Breast epithelium (tissue), 4 donors: ENCODE measurements around the gene CELF5. TPM values are rescaled to one million over a fixed set of nuclear protein-coding genes. Genes with fewer than 3 reads are reported as not detected.
A peak's percentile ranks its signal among the peaks of the same experiment; 100 is the strongest.
"Not testable (repeated sequence)": the region's sequence is repeated elsewhere in the genome, so short reads cannot be mapped to it uniquely, and the experiment has no call there.

ENCODE experiments used
- DNase-seq, 2 donors: peaks; one replicate each; pipeline ENCODE4 v3.0.0-alpha.2; 2019; ENCODE audit warnings: low spot score in 2 of 2
- H3K27ac ChIP-seq, 2 donors: fragments of 200-600 bp; sonication (generic) in 1 of 2; one replicate each; pipeline ENCODE4 v1.5.1; 2016 to 2019; ENCODE audit warnings: mild to moderate bottlenecking in 1 of 2
- H3K27me3 ChIP-seq, 2 donors: fragments of 200-600 bp; sonication (generic) in 1 of 2; one replicate each; pipeline versions ENCODE4 v1.5.1 to v1.6.0; 2017 to 2019; ENCODE audit warnings: control low read depth in 1 of 2, mild to moderate bottlenecking in 1 of 2
- H3K36me3 ChIP-seq: fragments of 200-600 bp; one replicate; pipeline ENCODE4 v1.5.1; 2019
- H3K4me1 ChIP-seq, 2 donors: fragments of 200-600 bp; sonication (generic); one replicate each; pipeline ENCODE4 v1.5.1; 2016 to 2019; ENCODE audit warnings: control low read depth in 1 of 2
- H3K4me3 ChIP-seq, 3 donors: fragments of 200-600 bp; sonication (generic); 1 replicate in 2 of 3; 2 replicates in 1 of 3; pipeline ENCODE4 v1.5.1; 2016 to 2019; ENCODE audit warnings: mild to moderate bottlenecking in 3 of 3, moderate library complexity in 2 of 3
- H3K9me3 ChIP-seq, 2 donors: fragments of 200-600 bp; sonication (generic) in 1 of 2; one replicate each; pipeline ENCODE4 v1.5.1; 2016 to 2019; ENCODE audit warnings: control low read depth in 1 of 2
- POLR2A ChIP-seq: fragments of 450-650 bp; IDR thresholded peaks from one replicate; pipeline ENCODE4 v1.6.1; 2016; ENCODE audit warnings: antibody characterized with exemption, mild to moderate bottlenecking, moderate library complexity
- POLR2AphosphoS5 ChIP-seq, 3 donors: sonication (generic); formaldehyde crosslinking; IDR thresholded peaks; one replicate each; pipeline ENCODE4 v1.6.1; 2017; ENCODE audit warnings: antibody characterized with exemption in 3 of 3
- intact Hi-C: fragments of 100-400 bp; cut with DNase I; formaldehyde crosslinking; loops from one replicate; pipeline ENCODE4 v1.15.1; 2023; ENCODE audit warnings: low total_unique reads
- total RNA-seq, 3 donors: library from RNA; depleted of rRNA; stranded (reverse); fragments of >200 nt; gene quantifications; one replicate each; pipeline ENCODE4 v1.1.0, GENCODE V29; 2016
- TF ChIP-seq, protein P1 (sequence below), 3 donors: fragments of 450-650 bp; IDR thresholded peaks; one replicate each; pipeline ENCODE4 v1.5.1; 2016 to 2017; ENCODE audit warnings: antibody characterized with exemption in 3 of 3, mild to moderate bottlenecking in 3 of 3, moderate library complexity in 3 of 3

CELF5 gene
- total RNA-seq, 3 donors from 2014 or later, result 0.33 to 0.59 TPM; not detected in 1

GRCh38 chr19:3285647-3286176 lies 61.3 kb downstream of the CELF5 start:
- peak overlapping the region in 2 of 3 donors; percentile 46 to 55 for H3K4me3 ChIP-seq
- intact Hi-C loops, result no loop called here
- no peak for TF ChIP-seq POLR2AphosphoS5 (IDR thresholded peaks at IDR 0.05)
- TF ChIP-seq, protein P1, sequence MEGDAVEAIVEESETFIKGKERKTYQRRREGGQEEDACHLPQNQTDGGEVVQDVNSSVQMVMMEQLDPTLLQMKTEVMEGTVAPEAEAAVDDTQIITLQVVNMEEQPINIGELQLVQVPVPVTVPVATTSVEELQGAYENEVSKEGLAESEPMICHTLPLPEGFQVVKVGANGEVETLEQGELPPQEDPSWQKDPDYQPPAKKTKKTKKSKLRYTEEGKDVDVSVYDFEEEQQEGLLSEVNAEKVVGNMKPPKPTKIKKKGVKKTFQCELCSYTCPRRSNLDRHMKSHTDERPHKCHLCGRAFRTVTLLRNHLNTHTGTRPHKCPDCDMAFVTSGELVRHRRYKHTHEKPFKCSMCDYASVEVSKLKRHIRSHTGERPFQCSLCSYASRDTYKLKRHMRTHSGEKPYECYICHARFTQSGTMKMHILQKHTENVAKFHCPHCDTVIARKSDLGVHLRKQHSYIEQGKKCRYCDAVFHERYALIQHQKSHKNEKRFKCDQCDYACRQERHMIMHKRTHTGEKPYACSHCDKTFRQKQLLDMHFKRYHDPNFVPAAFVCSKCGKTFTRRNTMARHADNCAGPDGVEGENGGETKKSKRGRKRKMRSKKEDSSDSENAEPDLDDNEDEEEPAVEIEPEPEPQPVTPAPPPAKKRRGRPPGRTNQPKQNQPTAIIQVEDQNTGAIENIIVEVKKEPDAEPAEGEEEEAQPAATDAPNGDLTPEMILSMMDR (IDR thresholded peaks at IDR 0.05), result no peak
- TF ChIP-seq POLR2A, result no peak

DNA sequence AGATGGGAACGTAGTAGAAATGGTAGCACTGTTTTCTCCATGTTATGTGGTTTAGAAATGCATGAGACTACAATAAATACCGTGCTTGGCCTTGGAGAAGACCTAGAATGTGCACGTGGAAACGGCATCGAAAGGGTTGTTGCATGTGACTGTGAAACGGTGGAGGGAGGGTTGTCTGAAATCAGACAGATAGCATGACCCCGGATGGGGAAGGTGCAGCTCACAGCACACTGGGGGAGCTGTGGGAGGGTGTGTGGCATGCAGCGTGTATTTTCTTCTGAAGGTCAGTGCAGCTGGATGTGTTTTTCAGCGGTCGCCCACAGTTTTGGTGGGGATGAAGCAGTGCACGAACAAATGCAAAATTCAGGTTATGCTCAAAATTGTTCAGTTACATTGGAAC lies 63.4 kb downstream of the CELF5 start:
- H3K27ac ChIP-seq, result no peak overlapping the region
- no peak overlapping the region for H3K4me3 ChIP-seq
- H3K4me1 ChIP-seq, result no peaks in the 10 kb centered on the region
- H3K27me3 ChIP-seq, result peaks cover 0 to 7% of the 10 kb centered on the region in 2 donors
- intact Hi-C loops, result no loop called here
- H3K36me3 ChIP-seq, result no peaks in the 10 kb centered on the region
- H3K9me3 ChIP-seq, result no peaks in the 10 kb centered on the region
- TF ChIP-seq POLR2A (no peak), POLR2AphosphoS5 (IDR thresholded peaks at IDR 0.05) (no peak)
- TF ChIP-seq, protein P1 (IDR thresholded peaks at IDR 0.05), result no peak
- DNase-seq, result no peak

More at GRCh38 chr19:3285647-3286176, 61.3 kb downstream of the CELF5 start:
- Histone ChIP-seq H3K27me3 (peaks cover 0 to 7% of the 10 kb centered on the region in 2 donors), H3K9me3 (no peaks in the 10 kb centered on the region), H3K4me1 (no peaks in the 10 kb centered on the region), H3K27ac (peak overlapping the region; percentile 80 to 83), H3K36me3 (no peaks in the 10 kb centered on the region)
- no peak for DNase-seq

DNA sequence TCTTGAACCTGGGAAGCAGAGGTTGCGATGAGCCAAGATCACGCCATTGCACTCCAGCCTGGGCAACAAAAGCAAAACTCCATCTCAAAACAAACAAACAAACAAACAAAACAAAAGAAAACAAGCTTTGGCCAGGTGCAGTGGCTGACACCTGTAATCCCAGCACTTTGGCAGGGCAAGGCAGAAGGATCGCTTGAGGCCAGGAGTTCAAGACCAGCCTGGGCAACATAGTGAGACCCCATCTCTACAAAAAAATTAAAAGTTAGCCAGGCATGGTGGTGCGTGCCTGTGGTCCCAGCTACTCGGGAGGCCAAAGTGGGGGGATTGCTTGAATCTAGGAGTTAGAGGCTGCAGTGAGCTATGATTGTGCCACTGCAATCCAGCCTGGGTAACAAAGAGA lies 64.0 kb downstream of the CELF5 start:
- H3K9me3 ChIP-seq, intact Hi-C loops, H3K27me3 ChIP-seq, H3K27ac ChIP-seq, H3K36me3 ChIP-seq, H3K4me3 ChIP-seq, H3K4me1 ChIP-seq, DNase-seq: not testable (repeated sequence)

GRCh38 chr19:3289971-3290569 lies 65.6 kb downstream of the CELF5 start:
- H3K4me3 ChIP-seq, result peak overlapping the region in 2 of 3 donors; percentile 37 to 39
- H3K27ac ChIP-seq, result peak overlapping the region; percentile 55 to 68
- DNase-seq, result peak; percentile 54 to 66
- no peaks in the 10 kb centered on the region for H3K9me3 ChIP-seq
- H3K4me1 ChIP-seq, result no peaks in the 10 kb centered on the region
- H3K27me3 ChIP-seq, result peaks cover 0 to 3% of the 10 kb centered on the region in 2 donors
- intact Hi-C loops, result no loop called here
- TF ChIP-seq POLR2AphosphoS5 (IDR thresholded peaks at IDR 0.05), result no peak
- H3K36me3 ChIP-seq, result no peaks in the 10 kb centered on the region

GRCh38 chr19:3290858-3291257 lies 66.4 kb downstream of the CELF5 start:
- DNase-seq, H3K9me3 ChIP-seq, intact Hi-C loops, H3K27ac ChIP-seq, H3K4me1 ChIP-seq, H3K27me3 ChIP-seq, H3K4me3 ChIP-seq, H3K36me3 ChIP-seq: not testable (repeated sequence)

GRCh38 chr19:3291644-3292043 lies 67.2 kb downstream of the CELF5 start:
- intact Hi-C loops, result no loop called here
- peaks cover 0 to 8% of the 10 kb centered on the region in 2 donors for H3K27me3 ChIP-seq
- H3K4me3 ChIP-seq, result no peak overlapping the region
- H3K9me3 ChIP-seq, result no peaks in the 10 kb centered on the region
- no peak overlapping the region for H3K27ac ChIP-seq
- TF ChIP-seq, protein P1 (IDR thresholded peaks at IDR 0.05), result no peak
- TF ChIP-seq POLR2A (no peak), POLR2AphosphoS5 (IDR thresholded peaks at IDR 0.05) (no peak)
- H3K36me3 ChIP-seq, result no peaks in the 10 kb centered on the region
- H3K4me1 ChIP-seq, result no peaks in the 10 kb centered on the region
- no peak for DNase-seq
